MM.1S (cell line): Measurements from ENCODE around the gene TLR7.

Experiments used
- DNase-seq: peaks from one replicate; pipeline ENCODE4 v3.0.0-alpha.2; 2015
- H2AFZ ChIP-seq: fragments of 300-600 bp; sonication (generic); 2 replicates; pipeline ENCODE4 v1.6.0; 2016; ENCODE audit warnings: antibody characterized with exemption, low read length
- H3F3A ChIP-seq: fragments of 300-600 bp; sonication (generic); 2 replicates; pipeline ENCODE4 v1.6.1; 2016; ENCODE audit warnings: mild to moderate bottlenecking, antibody characterized with exemption, low read length, moderate library complexity, mixed read lengths; ENCODE audit not compliant: insufficient read depth
- H3K27ac ChIP-seq: fragments of 300-600 bp; sonication (generic); 2 replicates; pipeline ENCODE4 v1.5.1; 2016; ENCODE audit warnings: mild to moderate bottlenecking, low read length
- H3K27me3 ChIP-seq: fragments of 300-600 bp; sonication (generic); replicated peaks from 2 replicates; pipeline ENCODE4 v1.6.0; 2016; ENCODE audit warnings: low read length; ENCODE audit not compliant: insufficient read depth
- H3K36me3 ChIP-seq: fragments of 300-600 bp; sonication (generic); replicated peaks from 2 replicates; pipeline ENCODE4 v1.6.1; 2016; ENCODE audit warnings: mild to moderate bottlenecking, low read length, mixed read lengths; ENCODE audit not compliant: insufficient read depth
- H3K4me1 ChIP-seq: fragments of 300-600 bp; sonication (generic); 2 replicates; pipeline ENCODE4 v1.6.1; 2016; ENCODE audit warnings: low read length, mixed read lengths
- H3K4me2 ChIP-seq: fragments of 300-600 bp; sonication (generic); 2 replicates; pipeline ENCODE4 v1.6.0; 2016; ENCODE audit warnings: low read depth, low read length
- H3K4me3 ChIP-seq: fragments of 300-600 bp; sonication (generic); 2 replicates; pipeline ENCODE4 v1.5.1; 2016; ENCODE audit warnings: low read length, mixed read lengths
- H3K79me2 ChIP-seq: fragments of 300-600 bp; sonication (generic); 2 replicates; pipeline ENCODE4 v1.6.1; 2016; ENCODE audit warnings: mixed run types, low read length, mixed read lengths
- H3K9ac ChIP-seq: fragments of 300-600 bp; sonication (generic); 2 replicates; pipeline ENCODE4 v1.6.1; 2016; ENCODE audit warnings: low read length, mixed read lengths
- H3K9me2 ChIP-seq: fragments of 300-600 bp; sonication (generic); replicated peaks from 2 replicates; pipeline ENCODE4 v1.6.1; 2016; ENCODE audit warnings: mild to moderate bottlenecking, low read length, mixed read lengths; ENCODE audit not compliant: insufficient read depth
- H3K9me3 ChIP-seq: fragments of 300-600 bp; sonication (generic); replicated peaks from 2 replicates; pipeline ENCODE4 v1.6.1; 2016; ENCODE audit warnings: mild to moderate bottlenecking, low read length, mixed read lengths; ENCODE audit not compliant: insufficient read depth
- H4K20me1 ChIP-seq: fragments of 300-600 bp; sonication (generic); 2 replicates; pipeline ENCODE4 v1.6.1; 2016; ENCODE audit warnings: mild to moderate bottlenecking, low read length, moderate library complexity, mixed read lengths; ENCODE audit not compliant: insufficient read depth
- EZH2 ChIP-seq: fragments of 300-600 bp; sonication (generic); optimal IDR thresholded peaks from 2 replicates; pipeline ENCODE3; 2017; ENCODE audit warnings: low read depth, mild to moderate bottlenecking, antibody characterized with exemption, low read length, mixed read lengths
- EZH2phosphoT487 ChIP-seq: fragments of 300-600 bp; sonication (generic); IDR thresholded peaks from 2 replicates; pipeline ENCODE4 v1.6.1; 2018; ENCODE audit warnings: antibody characterized with exemption, low read length
- TF ChIP-seq, protein P1 (sequence below): fragments of 300-600 bp; sonication (generic); IDR thresholded peaks from 2 replicates; pipeline ENCODE4 v1.5.1; 2016; ENCODE audit warnings: antibody characterized with exemption, low read length, mixed read lengths

The TLR7 gene

GRCh38 chrX:12934850-12935249 lies 68.0 kb downstream of the TLR7 start:
- no peak overlapping the region for H3K9ac ChIP-seq
- H3K79me2 ChIP-seq: no peaks in the 10 kb centered on the region

GRCh38 chrX:12936947-12937346 lies 70.1 kb downstream of the TLR7 start:
- no peaks in the 10 kb centered on the region for H3K27me3 ChIP-seq
- H4K20me1 ChIP-seq: no peaks in the 10 kb centered on the region
- H3K9me3 ChIP-seq: no peaks in the 10 kb centered on the region
- DNase-seq: no peak
- TF ChIP-seq EZH2phosphoT487: no peak
- TF ChIP-seq EZH2: no peak
- TF ChIP-seq, protein P1, sequence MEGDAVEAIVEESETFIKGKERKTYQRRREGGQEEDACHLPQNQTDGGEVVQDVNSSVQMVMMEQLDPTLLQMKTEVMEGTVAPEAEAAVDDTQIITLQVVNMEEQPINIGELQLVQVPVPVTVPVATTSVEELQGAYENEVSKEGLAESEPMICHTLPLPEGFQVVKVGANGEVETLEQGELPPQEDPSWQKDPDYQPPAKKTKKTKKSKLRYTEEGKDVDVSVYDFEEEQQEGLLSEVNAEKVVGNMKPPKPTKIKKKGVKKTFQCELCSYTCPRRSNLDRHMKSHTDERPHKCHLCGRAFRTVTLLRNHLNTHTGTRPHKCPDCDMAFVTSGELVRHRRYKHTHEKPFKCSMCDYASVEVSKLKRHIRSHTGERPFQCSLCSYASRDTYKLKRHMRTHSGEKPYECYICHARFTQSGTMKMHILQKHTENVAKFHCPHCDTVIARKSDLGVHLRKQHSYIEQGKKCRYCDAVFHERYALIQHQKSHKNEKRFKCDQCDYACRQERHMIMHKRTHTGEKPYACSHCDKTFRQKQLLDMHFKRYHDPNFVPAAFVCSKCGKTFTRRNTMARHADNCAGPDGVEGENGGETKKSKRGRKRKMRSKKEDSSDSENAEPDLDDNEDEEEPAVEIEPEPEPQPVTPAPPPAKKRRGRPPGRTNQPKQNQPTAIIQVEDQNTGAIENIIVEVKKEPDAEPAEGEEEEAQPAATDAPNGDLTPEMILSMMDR: no peak
- H2AFZ ChIP-seq: no peak overlapping the region
- no peaks in the 10 kb centered on the region for H3F3A ChIP-seq
- H3K79me2 ChIP-seq: no peaks in the 10 kb centered on the region
- no peaks in the 10 kb centered on the region for H3K9me2 ChIP-seq
- no peak overlapping the region for H3K4me3 ChIP-seq
- no peaks in the 10 kb centered on the region for H3K4me1 ChIP-seq
- H3K9ac ChIP-seq: no peak overlapping the region
- no peak overlapping the region for H3K4me2 ChIP-seq
- H3K36me3 ChIP-seq: no peaks in the 10 kb centered on the region
- H3K27ac ChIP-seq: no peak overlapping the region

More at GRCh38 chrX:12934850-12935249, 68.0 kb downstream of the TLR7 start:
- no peaks in the 10 kb centered on the region for H3K36me3 ChIP-seq
- H3K9me3 ChIP-seq: no peaks in the 10 kb centered on the region
- no peak overlapping the region for H2AFZ ChIP-seq
- H4K20me1 ChIP-seq: no peaks in the 10 kb centered on the region
- no peak overlapping the region for H3K4me2 ChIP-seq
- H3K9me2 ChIP-seq: no peaks in the 10 kb centered on the region
- no peak overlapping the region for H3K4me3 ChIP-seq
- TF ChIP-seq EZH2phosphoT487 (no peak), EZH2 (no peak)
- TF ChIP-seq, protein P1: no peak
- no peaks in the 10 kb centered on the region for H3K4me1 ChIP-seq
- no peaks in the 10 kb centered on the region for H3F3A ChIP-seq
- H3K27ac ChIP-seq: no peak overlapping the region
- no peaks in the 10 kb centered on the region for H3K27me3 ChIP-seq
- DNase-seq: no peak
